ENCODE data around the gene TMEM131. TPM values are rescaled to one million over a fixed set of nuclear protein-coding genes. Genes with fewer than 3 reads are reported as not detected.

TMEM131 gene
- total RNA-seq, 1 donor from 2014 or later, result 58.8 TPM

- TF ChIP-seq, protein P1, sequence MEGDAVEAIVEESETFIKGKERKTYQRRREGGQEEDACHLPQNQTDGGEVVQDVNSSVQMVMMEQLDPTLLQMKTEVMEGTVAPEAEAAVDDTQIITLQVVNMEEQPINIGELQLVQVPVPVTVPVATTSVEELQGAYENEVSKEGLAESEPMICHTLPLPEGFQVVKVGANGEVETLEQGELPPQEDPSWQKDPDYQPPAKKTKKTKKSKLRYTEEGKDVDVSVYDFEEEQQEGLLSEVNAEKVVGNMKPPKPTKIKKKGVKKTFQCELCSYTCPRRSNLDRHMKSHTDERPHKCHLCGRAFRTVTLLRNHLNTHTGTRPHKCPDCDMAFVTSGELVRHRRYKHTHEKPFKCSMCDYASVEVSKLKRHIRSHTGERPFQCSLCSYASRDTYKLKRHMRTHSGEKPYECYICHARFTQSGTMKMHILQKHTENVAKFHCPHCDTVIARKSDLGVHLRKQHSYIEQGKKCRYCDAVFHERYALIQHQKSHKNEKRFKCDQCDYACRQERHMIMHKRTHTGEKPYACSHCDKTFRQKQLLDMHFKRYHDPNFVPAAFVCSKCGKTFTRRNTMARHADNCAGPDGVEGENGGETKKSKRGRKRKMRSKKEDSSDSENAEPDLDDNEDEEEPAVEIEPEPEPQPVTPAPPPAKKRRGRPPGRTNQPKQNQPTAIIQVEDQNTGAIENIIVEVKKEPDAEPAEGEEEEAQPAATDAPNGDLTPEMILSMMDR (IDR thresholded peaks at IDR 0.05; ENCODE audit: unreplicated experiment), result no peak
- Mint-ChIP-seq H3K36me3 (ENCODE audit: insufficient read depth) (no peaks in the 10 kb centered on the region), H3K27ac (no peak overlapping the region), H3K9me3 (ENCODE audit: low read depth) (peaks cover 8% of the 10 kb centered on the region), H3K4me1 (ENCODE audit: low read depth) (peaks cover 20% of the 10 kb centered on the region), H3K4me3 (ENCODE audit: low read depth) (no peak overlapping the region), H3K27me3 (peaks cover 16% of the 10 kb centered on the region)
- DNase-seq (ENCODE audit: low spot score, unreplicated experiment), result no peak
These were observed 43.5 kb upstream of the TMEM131 start for GRCh38 chr2:98039085-98039756.

- H3K27ac Mint-ChIP-seq, result no peak overlapping the region
- H3K4me3 Mint-ChIP-seq (ENCODE audit: low read depth), result no peak overlapping the region
- H3K4me1 Mint-ChIP-seq (ENCODE audit: low read depth), result peaks cover 22% of the 10 kb centered on the region
- H3K9me3 Mint-ChIP-seq (ENCODE audit: low read depth), result no peaks in the 10 kb centered on the region
- DNase-seq (ENCODE audit: low spot score, unreplicated experiment), result no peak
- TF ChIP-seq, protein P1 (IDR thresholded peaks at IDR 0.05; ENCODE audit: unreplicated experiment), result no peak
- H3K27me3 Mint-ChIP-seq, result peaks cover 21% of the 10 kb centered on the region
- no peaks in the 10 kb centered on the region for H3K36me3 Mint-ChIP-seq (ENCODE audit: insufficient read depth)
These were observed 42.1 kb upstream of the TMEM131 start for GRCh38 chr2:98037666-98038336.

DNA sequence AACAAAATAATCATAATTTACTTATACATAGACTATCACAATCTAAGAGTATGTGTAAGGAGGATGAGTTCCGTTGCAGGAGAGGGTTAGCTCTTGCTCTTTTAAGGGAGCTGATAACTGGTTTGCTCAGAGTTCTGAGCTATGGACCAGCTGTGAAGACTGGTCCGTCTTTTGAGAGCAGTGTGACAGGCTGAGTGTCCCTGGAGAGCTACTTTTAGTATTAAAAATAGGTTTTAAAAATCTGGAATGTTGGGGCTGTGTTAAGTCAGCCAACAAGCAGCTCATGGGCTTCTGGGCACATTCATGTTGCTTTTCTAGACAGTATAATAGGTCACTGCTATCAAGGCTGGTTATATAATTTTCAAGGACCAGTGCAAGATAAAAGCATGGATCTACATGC is 41.5 kb upstream of the TMEM131 start:
- Mint-ChIP-seq H3K27me3 (peaks cover 24% of the 10 kb centered on the region), H3K4me3 (ENCODE audit: low read depth) (no peak overlapping the region), H3K27ac (no peak overlapping the region), H3K9me3 (ENCODE audit: low read depth) (no peaks in the 10 kb centered on the region), H3K4me1 (ENCODE audit: low read depth) (peaks cover 22% of the 10 kb centered on the region), H3K36me3 (ENCODE audit: insufficient read depth) (no peaks in the 10 kb centered on the region)
- TF ChIP-seq, protein P1 (IDR thresholded peaks at IDR 0.05; ENCODE audit: unreplicated experiment), result no peak
- no peak for DNase-seq (ENCODE audit: low spot score, unreplicated experiment)

- peaks cover 22% of the 10 kb centered on the region for H3K4me1 Mint-ChIP-seq (ENCODE audit: low read depth)
- TF ChIP-seq, protein P1 (IDR thresholded peaks at IDR 0.05; ENCODE audit: unreplicated experiment), result no peak
- no peak overlapping the region for H3K4me3 Mint-ChIP-seq (ENCODE audit: low read depth)
- no peaks in the 10 kb centered on the region for H3K9me3 Mint-ChIP-seq (ENCODE audit: low read depth)
- H3K27me3 Mint-ChIP-seq, result peaks cover 25% of the 10 kb centered on the region
- H3K36me3 Mint-ChIP-seq (ENCODE audit: insufficient read depth), result no peaks in the 10 kb centered on the region
- no peak for DNase-seq (ENCODE audit: low spot score, unreplicated experiment)
- no peak overlapping the region for H3K27ac Mint-ChIP-seq
These were observed 40.7 kb upstream of the TMEM131 start for GRCh38 chr2:98036349-98037000.

DNA sequence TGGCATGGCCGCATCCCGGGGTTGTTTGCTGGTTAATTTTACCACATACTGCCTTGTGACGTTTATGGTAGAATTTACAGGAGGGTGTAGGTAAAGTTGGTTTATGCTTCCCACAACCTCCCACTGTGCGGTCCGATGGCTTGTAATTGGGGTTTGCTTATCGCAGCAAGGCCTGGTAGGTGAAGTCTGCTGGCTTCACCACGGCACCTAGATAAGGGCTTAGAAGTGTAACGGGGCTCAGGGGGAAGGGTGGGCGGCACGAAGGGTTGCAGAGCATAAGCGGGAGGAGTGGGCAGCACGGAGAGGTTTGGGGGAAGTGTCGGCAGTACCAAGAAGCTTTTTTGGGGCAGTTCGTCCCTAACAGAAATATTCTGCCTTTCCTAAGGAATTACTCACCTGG is 39.0 kb upstream of the TMEM131 start:
- no peaks in the 10 kb centered on the region for H3K36me3 Mint-ChIP-seq (ENCODE audit: insufficient read depth)
- H3K9me3 Mint-ChIP-seq (ENCODE audit: low read depth), result no peaks in the 10 kb centered on the region
- DNase-seq (ENCODE audit: low spot score, unreplicated experiment), result no peak
- no peak overlapping the region for H3K27ac Mint-ChIP-seq
- H3K4me1 Mint-ChIP-seq (ENCODE audit: low read depth), result peaks cover 22% of the 10 kb centered on the region
- TF ChIP-seq, protein P1 (IDR thresholded peaks at IDR 0.05; ENCODE audit: unreplicated experiment), result no peak
- peaks cover 27% of the 10 kb centered on the region for H3K27me3 Mint-ChIP-seq
- H3K4me3 Mint-ChIP-seq (ENCODE audit: low read depth), result no peak overlapping the region
